Panc1 (cell line): Measurements from ENCODE around the gene MAPKBP1. TPM values are rescaled to one million over a fixed set of nuclear protein-coding genes. Genes with fewer than 3 reads are reported as not detected.

ENCODE experiments used
- ATAC-seq: fragments of 200-7000 bp; cut with Tn5 transposase; 2 replicates; pipeline ENCODE4 v1.9.1; 2020; ENCODE audit warnings: mild to moderate bottlenecking, moderate library complexity
- BruUV-seq: library from RNA; stranded (reverse); fragments of 400-500 nt; replicated peaks from 2 replicates; lab custom pipeline; 2021; lab: Mats Ljungman, UMichigan
- CTCF ChIA-PET: fragments of 300-600 bp; sonication (Branson Sonifier 250); formaldehyde crosslinking; loops from one replicate; lab custom pipeline; 2022; ENCODE audit warnings: antibody characterized with exemption; lab: Charles Lee
- POLR2A ChIA-PET: fragments of 300-600 bp; sonication (Branson Sonifier 250); formaldehyde crosslinking; loops from one replicate; lab custom pipeline; 2022; ENCODE audit warnings: antibody characterized with exemption; lab: Charles Lee
- DNase-seq: peaks from one replicate; pipeline ENCODE4 v3.0.0-alpha.2; 2010; ENCODE audit warnings: low read depth, low spot score
- H3K27ac ChIP-seq: 2 replicates; pipeline ENCODE4 v1.5.1; 2011; ENCODE audit warnings: mild to moderate bottlenecking, low read length, inconsistent platforms
- H3K27me3 ChIP-seq: fragments of 200-500 bp; sonication (Bioruptor generic); 2 replicates; pipeline ENCODE4 v1.6.0; 2014; ENCODE audit warnings: low read length, inconsistent platforms; ENCODE audit not compliant: control insufficient read depth, insufficient read depth
- H3K36me3 ChIP-seq: fragments of 200-500 bp; sonication (Bioruptor generic); 2 replicates; pipeline ENCODE4 v1.5.1; 2014; ENCODE audit warnings: inconsistent platforms, mild to moderate bottlenecking, low read length, moderate library complexity; ENCODE audit not compliant: control insufficient read depth, insufficient read depth
- H3K4me1 ChIP-seq: 2 replicates; pipeline ENCODE4 v1.5.1; 2011; ENCODE audit warnings: inconsistent platforms, mild to moderate bottlenecking, low read length, moderate library complexity; ENCODE audit not compliant: control insufficient read depth, insufficient read depth
- H3K4me3 ChIP-seq, 2 experiments: 2 replicates each; pipeline ENCODE4 v1.5.1; 2011 to 2012; ENCODE audit warnings: low read depth in 2 of 2, low read length in 2 of 2, mild to moderate bottlenecking in 2 of 2, inconsistent platforms in 1 of 2, moderate library complexity in 1 of 2
- H3K9me3 ChIP-seq: fragments of 200-500 bp; sonication (Bioruptor generic); 2 replicates; pipeline ENCODE4 v1.5.1; 2014; ENCODE audit warnings: low read depth, mild to moderate bottlenecking, inconsistent platforms, low read length, moderate library complexity; ENCODE audit not compliant: control insufficient read depth, insufficient read depth
- CTCF ChIP-seq: fragments of 450-650 bp; IDR thresholded peaks from 2 replicates; pipeline ENCODE4 v1.5.1; 2017; ENCODE audit warnings: mild to moderate bottlenecking
- POLR2AphosphoS5 ChIP-seq: IDR thresholded peaks from 2 replicates; pipeline ENCODE4 v1.6.1; 2012; ENCODE audit warnings: mild to moderate bottlenecking, low read depth, low read length, moderate library complexity
- REST ChIP-seq, 2 experiments: IDR thresholded peaks; 2 replicates each; pipeline ENCODE4 v1.6.1; 2011 to 2012; ENCODE audit warnings: low read depth in 2 of 2, control low read depth in 1 of 2, low read length in 1 of 2, mild to moderate bottlenecking in 1 of 2, moderate library complexity in 1 of 2; ENCODE audit not compliant: insufficient read depth in 1 of 2
- SIN3A ChIP-seq: IDR thresholded peaks from 2 replicates; pipeline ENCODE4 v1.6.1; 2012; ENCODE audit warnings: low read depth, mild to moderate bottlenecking, low read length, moderate library complexity, borderline replicate concordance; ENCODE audit not compliant: insufficient read depth
- TCF7L2 ChIP-seq: IDR thresholded peaks from 2 replicates; pipeline ENCODE4 v1.6.1; 2011; ENCODE audit warnings: mild to moderate bottlenecking, low read depth, low read length, inconsistent platforms
- in situ Hi-C: cut with HindIII; loops from 2 replicates; pipeline ENCODE4 v1.10.0; 2016; ENCODE audit warnings: low sequenced_read_pairs, low pct_unique_long_range_greater_than_20kb
- intact Hi-C: fragments of 100-400 bp; cut with micrococcal nuclease; formaldehyde crosslinking; loops from one replicate; pipeline ENCODE4 v1.10.0; 2022; ENCODE audit not compliant: unreplicated experiment
- total RNA-seq: library from RNA; stranded (reverse); gene quantifications from one replicate; pipeline ENCODE4 v1.2.1, GENCODE V29; 2021; ENCODE audit not compliant: unreplicated experiment

Gene MAPKBP1
- total RNA-seq, 1 experiment from 2014 or later = 38.4 TPM

- no peak for DNase-seq
- Histone ChIP-seq H3K4me1 (no peaks in the 10 kb centered on the region), H3K27me3 (no peaks in the 10 kb centered on the region), H3K36me3 (no peaks in the 10 kb centered on the region), H3K4me3 (no peak overlapping the region), H3K27ac (no peak overlapping the region), H3K9me3 (no peaks in the 10 kb centered on the region)
- TF ChIP-seq CTCF = no peak
- no peak for TF ChIP-seq TCF7L2
- TF ChIP-seq POLR2AphosphoS5 = no peak
- TF ChIP-seq REST (IDR thresholded peaks at IDR 0.05; ENCODE audit: insufficient read depth in 1 of 2, low read depth in 2 of 2, low read length in 1 of 2) = no peak
- TF ChIP-seq SIN3A = no peak
- intact Hi-C loops (no loop called here), in situ Hi-C loops (no loop called here)
- ATAC-seq = no peak
- POLR2A ChIA-PET = no interaction called here
- CTCF ChIA-PET = no interaction called here
- no TSS peak for BruUV-seq
Measured at GRCh38 chr15:41848631-41849030, 74.3 kb downstream of the MAPKBP1 start.

- intact Hi-C loops (no loop called here), in situ Hi-C loops (no loop called here)
- no TSS peak for BruUV-seq
- no peak overlapping the region for H3K4me3 ChIP-seq
- H3K27me3 ChIP-seq = no peaks in the 10 kb centered on the region
- no peaks in the 10 kb centered on the region for H3K36me3 ChIP-seq
- no peaks in the 10 kb centered on the region for H3K9me3 ChIP-seq
- TF ChIP-seq POLR2AphosphoS5 = no peak
- TF ChIP-seq SIN3A = no peak
- no peaks in the 10 kb centered on the region for H3K4me1 ChIP-seq
- ATAC-seq = no peak
- ChIA-PET CTCF (no interaction called here), POLR2A (no interaction called here)
- no peak for DNase-seq
- no peak overlapping the region for H3K27ac ChIP-seq
Measured at GRCh38 chr15:41849204-41849603, 74.9 kb downstream of the MAPKBP1 start.

GRCh38 chr15:41849861-41850260 is 75.6 kb downstream of the MAPKBP1 start:
- Histone ChIP-seq H3K4me1 (no peaks in the 10 kb centered on the region), H3K4me3 (no peak overlapping the region), H3K9me3 (no peaks in the 10 kb centered on the region), H3K36me3 (no peaks in the 10 kb centered on the region), H3K27me3 (no peaks in the 10 kb centered on the region), H3K27ac (no peak overlapping the region)
- POLR2A ChIA-PET = no interaction called here
- TF ChIP-seq CTCF (no peak), SIN3A (no peak), TCF7L2 (no peak), POLR2AphosphoS5 (no peak), REST (IDR thresholded peaks at IDR 0.05; ENCODE audit: insufficient read depth in 1 of 2, low read depth in 2 of 2, low read length in 1 of 2) (no peak)
- no peak for DNase-seq
- BruUV-seq = no TSS peak
- CTCF ChIA-PET = no interaction called here
- ATAC-seq = no peak; the same call in 1 of the 2 replicates
- intact Hi-C loops (no loop called here), in situ Hi-C loops (no loop called here)
